HPDE6-E6E7 (cell line): Measurements from ENCODE around the gene SLC6A8.
"Not testable (repeated sequence)": the region's sequence is repeated elsewhere in the genome, so short reads cannot be mapped to it uniquely, and the experiment has no call there.

ENCODE experiments used
- DNase-seq: peaks from one replicate; pipeline ENCODE4 v3.0.0; 2011; ENCODE audit warnings: missing footprints; ENCODE audit errors: extremely low spot score

SLC6A8 gene

DNA sequence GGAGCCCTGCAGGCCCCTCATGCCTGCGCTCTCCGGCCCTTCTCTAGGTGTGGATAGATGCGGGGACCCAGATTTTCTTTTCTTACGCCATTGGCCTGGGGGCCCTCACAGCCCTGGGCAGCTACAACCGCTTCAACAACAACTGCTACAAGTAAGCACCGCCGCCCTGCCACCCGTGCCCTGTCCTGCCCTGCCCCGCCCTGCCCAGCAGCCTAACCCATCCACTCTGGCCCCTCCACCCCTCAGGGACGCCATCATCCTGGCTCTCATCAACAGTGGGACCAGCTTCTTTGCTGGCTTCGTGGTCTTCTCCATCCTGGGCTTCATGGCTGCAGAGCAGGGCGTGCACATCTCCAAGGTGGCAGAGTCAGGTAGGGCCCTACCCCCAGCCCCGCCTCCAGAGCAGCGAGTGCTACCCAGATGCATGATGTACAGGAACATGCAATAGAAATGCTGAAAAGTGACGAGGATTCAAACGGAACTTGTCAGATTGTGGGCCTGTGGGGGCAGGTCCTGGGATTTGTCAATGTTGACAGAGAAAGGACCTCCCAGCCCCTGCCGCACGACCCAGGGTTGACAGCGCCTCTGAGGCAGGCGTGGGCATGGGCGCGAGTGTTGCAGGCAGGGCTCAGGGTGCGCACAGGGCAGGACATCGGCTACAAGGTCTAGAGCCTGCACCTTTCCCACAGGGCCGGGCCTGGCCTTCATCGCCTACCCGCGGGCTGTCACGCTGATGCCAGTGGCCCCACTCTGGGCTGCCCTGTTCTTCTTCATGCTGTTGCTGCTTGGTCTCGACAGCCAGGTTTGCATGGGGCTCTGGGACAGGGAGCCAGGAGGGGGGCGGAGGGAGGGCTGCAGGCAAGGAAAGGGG lies 5.7 kb downstream of the SLC6A8 start:
- no peak for DNase-seq

DNA sequence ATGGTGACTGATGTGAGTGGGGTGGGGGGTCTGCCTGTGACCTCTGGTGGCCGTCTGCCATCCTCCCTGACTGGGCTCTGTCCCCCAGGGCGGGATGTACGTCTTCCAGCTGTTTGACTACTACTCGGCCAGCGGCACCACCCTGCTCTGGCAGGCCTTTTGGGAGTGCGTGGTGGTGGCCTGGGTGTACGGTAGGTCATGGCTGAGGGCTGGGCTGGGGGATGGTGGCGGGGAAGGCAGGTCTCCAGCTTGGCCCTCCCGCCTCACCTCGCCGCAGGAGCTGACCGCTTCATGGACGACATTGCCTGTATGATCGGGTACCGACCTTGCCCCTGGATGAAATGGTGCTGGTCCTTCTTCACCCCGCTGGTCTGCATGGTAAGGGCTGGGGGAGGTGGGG lies 6.5 kb downstream of the SLC6A8 start:
- DNase-seq = not testable (repeated sequence)

DNA sequence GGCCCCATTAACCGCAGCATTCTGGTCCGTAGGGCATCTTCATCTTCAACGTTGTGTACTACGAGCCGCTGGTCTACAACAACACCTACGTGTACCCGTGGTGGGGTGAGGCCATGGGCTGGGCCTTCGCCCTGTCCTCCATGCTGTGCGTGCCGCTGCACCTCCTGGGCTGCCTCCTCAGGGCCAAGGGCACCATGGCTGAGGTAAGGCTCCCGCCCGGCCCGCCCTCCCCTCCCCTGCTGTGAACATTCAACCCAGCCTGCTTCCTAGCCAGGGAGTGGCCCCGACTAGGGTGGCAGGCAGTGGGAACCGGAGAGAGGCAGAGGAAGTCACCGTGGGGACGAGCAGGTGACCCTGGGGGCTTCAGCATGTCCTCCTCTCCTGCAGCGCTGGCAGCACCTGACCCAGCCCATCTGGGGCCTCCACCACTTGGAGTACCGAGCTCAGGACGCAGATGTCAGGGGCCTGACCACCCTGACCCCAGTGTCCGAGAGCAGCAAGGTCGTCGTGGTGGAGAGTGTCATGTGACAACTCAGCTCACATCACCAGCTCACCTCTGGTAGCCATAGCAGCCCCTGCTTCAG lies 7.1 kb downstream of the SLC6A8 start:
- DNase-seq = no peak

DNA sequence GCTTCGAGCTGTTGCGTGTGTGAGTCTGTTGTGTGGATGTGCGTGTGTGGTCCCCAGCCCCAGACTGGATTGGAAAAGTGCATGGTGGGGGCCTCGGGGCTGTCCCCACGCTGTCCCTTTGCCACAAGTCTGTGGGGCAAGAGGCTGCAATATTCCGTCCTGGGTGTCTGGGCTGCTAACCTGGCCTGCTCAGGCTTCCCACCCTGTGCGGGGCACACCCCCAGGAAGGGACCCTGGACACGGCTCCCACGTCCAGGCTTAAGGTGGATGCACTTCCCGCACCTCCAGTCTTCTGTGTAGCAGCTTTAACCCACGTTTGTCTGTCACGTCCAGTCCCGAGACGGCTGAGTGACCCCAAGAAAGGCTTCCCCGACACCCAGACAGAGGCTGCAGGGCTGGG lies 8.4 kb downstream of the SLC6A8 start:
- no peak for DNase-seq

DNA sequence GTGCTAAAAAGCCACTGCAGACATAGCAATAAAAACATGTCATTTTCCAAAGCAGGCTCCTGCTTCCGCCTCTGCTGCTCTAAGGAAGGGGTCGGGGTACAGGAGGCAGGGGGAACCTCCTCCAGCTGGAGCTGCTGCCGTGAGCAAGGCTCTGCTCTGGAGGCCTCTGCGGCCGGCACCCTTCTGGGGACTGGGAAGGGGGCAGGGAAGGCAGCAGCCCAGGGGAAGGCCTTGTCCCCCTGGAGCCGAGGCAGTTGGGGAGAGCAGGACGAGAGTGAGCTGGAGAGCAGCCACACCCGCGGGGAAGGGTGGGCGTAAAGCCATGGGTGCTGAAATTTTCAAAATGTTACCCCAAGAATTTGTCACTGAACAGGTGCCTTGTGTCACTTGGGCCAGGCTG lies 8.8 kb downstream of the SLC6A8 start:
- not testable (repeated sequence) for DNase-seq

DNA sequence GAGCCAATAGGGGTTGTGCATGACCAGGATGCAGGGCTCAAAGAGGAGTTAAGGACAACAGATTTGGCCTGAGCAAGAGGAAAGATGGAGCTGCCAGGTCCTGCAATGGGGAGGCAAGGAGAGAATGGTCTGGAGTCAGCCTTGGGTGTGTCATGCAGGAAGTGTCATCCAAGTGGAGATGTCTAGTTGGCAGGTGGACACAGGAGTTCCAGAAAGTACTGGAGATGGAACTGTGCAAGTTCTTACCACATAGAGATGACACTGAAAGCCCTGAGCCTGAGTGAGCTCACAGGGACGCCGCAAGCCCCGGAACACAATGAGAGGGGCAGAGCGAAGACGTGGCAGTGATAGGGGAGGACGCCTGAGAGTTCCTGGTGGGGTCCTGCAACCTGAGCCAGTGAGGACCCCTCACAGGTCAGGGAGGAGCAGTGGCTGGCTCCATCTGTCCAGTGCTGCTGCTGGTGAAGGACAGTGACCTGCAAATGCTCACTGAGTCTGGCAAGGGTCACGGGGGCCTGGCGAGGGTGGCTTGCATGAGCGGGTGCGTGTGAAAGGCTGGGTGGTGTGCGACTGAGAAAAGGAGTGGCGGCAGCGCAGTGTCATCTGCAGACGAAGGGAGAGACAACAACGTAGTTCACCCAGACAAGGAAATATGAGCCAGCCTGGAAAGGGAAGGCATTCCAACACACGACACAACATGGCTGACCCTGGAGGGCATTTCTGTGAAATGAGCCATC lies 9.4 kb downstream of the SLC6A8 start:
- not testable (repeated sequence) for DNase-seq

DNA sequence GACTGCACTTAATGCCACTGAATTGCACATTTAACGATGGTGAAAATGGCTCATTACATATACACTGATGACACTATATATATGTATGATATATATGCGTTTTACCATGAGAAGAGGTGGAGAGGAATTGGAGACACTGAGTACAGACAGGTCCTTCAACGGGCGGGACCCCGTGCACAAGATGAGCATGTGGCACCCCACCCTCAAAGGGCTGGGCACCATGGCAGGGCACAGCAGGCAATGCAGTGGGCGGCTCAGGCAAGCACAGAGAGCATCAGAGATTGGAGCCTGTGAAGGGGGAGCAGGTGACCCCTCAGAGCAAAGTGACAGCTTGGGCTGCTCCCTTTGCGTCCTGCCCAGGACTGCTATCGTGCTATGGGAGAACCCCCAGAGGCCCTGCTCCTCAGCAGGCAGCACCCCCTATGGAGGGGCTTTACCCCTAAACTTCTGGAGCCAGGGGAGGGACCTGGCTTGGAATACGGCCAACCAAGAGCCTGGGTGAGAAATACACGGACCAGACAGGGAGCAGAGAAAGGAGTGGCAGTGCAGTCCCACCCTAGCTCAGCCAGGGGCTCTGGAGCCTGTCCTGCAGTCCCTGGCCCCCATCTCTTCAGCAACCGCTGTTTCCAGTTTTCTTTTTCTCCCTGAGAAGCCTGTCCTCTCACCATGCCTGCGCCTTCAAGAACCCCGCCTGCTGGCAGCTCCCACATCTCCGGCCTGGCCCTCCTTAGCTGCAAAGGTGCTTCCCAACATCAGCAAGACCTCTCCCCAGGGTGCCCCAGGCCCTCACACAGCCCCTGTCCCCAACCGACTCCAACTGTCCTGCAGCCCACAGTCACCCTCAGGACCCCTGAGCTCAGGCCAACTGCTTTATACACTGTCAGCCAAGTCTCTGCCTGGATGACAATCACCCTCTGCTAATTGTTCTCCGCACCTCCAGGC lies 10.5 kb downstream of the SLC6A8 start:
- no peak for DNase-seq

DNA sequence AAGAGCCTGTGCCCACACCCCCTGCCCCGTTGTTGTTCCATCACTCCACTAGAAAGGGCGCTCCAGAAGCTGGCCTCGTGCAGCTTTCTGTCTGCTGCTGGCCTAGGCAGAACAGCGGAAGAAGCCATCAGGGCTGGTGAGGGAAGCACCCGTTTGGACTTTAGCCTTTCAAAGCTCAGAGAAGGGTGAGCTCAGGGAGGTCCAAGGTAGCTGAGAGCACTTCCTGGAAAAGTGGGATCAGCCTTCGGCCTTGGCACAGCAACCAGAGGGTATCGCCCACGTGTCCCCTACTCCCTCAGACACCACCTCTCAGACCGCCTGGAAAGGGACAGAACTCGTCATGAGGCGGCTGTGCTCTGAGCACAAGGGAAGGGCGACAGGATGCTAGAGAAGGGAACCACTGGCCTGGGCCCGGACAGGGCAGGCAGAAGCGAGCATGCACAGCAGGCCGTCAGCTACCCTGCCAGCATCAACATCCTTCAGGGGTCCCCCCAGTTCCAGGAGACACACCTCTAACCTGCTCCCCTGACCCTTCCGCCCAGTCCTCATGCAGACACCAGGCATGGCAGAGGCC lies 11.6 kb downstream of the SLC6A8 start:
- not testable (repeated sequence) for DNase-seq

DNA sequence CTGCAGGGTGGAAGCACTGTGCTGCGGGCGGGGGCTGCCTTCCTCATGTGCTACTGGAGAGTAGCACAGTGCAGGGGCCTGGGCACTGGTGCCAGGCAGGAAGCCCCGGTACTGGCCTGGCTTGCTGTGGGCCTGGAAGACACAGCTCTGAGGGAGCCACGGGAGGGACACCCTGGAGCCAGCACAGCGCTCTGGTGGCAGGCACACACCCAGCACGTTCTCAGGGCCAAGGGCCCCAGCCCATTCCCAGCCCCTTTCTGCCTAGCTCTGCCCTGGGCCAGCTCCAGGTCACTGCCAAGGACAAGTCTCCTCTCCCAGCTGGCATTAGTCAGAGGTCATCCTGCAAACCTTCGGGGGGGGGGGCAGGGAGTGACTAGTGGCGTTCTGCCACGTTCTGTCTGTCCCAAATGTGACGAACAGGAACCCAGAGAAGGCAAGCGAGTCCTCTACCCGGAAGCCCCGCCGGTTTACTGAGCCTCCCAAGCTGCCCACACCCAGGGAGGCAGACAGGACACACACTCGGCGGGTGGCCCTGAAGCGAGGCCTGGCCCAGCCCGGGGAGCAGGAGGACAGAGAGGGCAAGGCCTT lies 12.2 kb downstream of the SLC6A8 start:
- DNase-seq = not testable (repeated sequence)

DNA sequence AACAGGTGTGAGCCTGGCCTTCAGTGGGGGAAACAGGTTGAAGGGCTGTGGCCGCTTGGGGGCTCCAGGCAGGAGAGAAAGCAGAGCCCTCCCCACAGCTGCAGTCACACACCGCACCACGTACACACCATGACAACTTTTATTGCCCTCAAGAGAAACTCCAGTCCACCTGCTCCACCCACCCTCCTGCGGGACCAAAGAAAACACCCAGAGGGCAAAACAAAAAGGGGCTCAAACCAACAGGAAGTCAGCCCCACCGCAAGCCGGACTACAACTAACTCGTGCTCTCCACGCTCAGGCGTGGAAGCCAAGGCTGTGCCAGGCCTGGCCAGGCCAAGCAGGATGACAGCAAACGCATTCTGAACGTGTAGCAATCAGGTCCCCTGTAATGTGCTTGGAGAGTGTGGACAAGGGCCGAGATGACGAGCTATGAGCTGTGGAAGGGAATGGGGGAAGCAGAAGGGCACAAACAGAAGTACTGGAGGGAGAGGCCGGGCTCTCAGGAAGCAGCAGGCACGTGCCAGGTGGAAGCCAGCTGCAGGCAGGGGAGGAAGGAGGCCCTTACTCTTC lies 12.7 kb downstream of the SLC6A8 start:
- no peak for DNase-seq

DNA sequence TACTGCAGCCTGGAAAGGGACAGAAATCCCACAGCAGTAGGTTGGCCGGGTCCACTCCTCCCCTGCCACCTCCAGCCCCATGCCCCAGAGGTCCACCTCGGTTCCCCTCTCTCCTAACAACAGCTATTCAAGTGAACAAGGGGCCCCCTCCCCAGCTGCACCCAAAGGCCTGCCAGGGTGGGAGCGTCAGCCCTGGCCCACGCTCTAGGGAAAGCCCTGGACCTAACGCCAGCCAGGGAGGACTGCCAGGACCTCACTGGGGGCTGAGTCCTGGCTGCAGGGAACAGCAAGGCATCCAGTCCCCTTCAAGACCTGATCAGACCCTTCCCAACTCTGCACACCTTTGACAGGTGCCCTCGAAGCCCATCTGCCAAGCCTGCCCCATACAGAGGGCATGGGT lies 13.2 kb downstream of the SLC6A8 start:
- DNase-seq = no peak

DNA sequence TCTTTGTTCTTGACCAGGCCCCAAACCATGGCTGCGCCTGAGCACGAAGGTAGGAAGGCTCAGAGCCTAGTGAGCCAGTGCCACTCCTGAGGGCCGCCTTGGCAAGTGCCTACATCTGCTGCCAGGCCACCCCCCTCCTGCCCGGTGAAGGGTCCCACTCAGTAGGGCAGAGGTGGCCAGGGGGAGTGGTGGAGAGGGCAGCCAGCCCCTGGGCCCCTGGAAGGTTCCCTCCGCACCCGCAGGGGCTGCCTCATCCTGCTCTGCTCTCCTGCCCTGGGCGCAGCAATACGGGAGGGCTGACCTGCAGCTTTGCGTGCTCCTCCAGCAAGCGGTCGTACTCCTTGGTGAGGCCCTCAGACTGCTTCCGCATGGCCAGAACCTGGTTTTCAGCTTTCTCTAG lies 14.0 kb downstream of the SLC6A8 start:
- DNase-seq = no peak

DNA sequence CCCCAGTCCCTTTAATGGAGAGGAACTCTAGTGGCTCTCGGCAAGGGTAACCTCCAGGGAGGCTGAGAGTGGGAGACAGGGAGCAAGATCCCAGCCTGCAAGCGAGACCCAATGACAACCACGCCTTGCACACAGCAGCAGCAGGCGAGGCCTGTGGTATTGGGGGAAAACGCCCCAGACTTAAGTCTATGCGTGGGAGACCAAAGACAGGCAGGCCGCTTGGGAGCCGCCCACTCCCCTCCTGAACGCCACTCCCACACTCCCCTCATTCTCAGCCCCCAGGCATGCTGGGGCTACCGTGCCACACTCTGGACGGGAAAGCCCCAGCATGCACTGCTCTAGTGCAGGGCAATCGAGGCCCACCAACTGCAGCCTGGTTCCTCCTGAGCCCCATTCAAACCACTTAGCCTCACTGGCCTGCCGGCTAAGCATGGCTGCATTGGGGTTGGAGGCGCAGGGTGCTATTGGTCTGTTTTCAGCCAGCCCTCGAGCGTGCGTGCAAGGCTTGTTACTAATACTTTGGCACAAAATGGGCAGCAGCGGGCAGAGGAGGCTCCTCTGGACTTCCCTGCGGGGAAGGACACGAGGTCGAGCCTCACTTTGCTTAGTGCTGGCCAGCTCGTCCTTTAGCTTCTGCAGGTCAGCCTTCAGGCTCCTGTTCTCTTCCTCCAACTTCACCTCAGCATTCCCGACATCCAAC lies 14.8 kb downstream of the SLC6A8 start:
- no peak for DNase-seq

DNA sequence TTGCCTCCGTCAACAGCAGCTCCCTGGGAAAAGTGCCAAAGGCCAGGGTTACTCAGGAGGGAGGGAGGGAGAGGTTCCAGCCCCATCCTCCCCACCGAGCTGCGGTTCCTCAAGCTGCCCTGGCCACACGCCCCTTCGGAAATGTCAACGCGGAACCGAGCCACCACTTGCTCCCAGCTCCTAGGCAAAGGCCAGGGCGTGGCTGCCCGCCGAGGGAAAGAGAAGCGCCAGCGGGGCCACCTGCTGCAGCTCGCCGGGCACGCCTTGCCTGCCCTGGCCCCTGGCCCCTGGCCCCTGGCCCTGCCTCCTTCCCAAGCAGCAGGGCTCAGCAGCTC lies 15.3 kb downstream of the SLC6A8 start:
- no peak for DNase-seq

DNA sequence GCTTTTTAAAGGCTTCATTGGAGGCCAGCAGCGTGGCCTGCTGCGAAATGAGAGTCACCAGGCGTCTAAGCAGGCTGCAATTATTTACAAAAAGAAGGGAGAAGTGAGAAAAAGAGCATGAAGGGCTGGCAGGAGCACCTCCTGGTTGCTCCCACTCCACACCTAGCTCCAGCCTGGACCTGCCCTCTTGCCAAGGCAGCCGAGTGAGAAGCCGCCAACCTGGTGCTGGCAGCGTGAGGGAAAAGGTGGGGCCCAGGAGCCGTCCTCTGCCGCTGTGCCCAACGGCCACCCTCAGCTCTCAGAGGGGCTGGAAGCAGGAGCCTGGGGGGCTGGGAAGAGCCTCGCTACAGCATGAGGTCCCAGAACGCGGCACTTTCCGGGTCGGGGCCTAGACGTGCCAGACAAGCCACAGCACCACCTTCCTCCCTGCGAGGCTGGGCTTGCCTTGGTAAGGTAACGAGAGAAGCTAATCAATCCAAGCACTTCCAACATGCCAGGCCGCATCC lies 16.3 kb downstream of the SLC6A8 start:
- DNase-seq = no peak

DNA sequence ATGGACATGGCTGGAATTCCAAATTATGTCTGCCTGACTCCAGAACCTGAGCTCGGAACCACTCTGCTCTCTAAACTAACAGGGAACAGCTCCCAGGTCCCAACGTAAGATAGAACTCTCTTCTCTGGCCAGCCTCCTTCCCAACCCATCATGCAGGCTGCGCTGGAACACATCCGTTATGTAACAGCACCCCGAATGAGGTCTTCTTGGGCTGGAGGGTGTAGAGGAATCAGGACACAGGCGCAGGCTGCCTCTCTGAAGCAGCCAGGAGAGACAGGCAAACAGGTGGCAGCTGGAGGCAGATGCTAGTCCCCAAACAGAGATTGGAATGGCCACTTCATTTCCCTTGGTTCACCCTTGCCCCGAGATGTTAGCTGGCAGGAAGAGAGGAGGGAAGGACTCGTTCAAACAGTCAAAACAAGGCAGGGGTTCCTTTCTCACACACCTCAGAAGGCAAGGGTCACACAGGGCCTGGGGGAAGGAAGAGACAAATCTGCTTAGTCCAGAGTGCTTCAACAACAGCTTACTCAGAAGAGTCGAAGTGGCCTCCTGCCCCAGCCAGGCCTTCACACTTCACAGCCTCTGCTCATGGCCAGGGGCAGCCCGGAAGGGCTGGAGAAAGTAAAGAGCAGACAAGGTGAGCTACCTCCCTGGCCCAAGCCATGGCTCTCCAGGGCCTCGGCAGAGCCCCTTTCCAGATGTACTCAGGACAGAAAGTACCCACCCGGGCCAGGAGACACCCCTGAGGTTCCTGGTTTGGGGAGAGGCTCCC lies 17.1 kb downstream of the SLC6A8 start:
- not testable (repeated sequence) for DNase-seq

DNA sequence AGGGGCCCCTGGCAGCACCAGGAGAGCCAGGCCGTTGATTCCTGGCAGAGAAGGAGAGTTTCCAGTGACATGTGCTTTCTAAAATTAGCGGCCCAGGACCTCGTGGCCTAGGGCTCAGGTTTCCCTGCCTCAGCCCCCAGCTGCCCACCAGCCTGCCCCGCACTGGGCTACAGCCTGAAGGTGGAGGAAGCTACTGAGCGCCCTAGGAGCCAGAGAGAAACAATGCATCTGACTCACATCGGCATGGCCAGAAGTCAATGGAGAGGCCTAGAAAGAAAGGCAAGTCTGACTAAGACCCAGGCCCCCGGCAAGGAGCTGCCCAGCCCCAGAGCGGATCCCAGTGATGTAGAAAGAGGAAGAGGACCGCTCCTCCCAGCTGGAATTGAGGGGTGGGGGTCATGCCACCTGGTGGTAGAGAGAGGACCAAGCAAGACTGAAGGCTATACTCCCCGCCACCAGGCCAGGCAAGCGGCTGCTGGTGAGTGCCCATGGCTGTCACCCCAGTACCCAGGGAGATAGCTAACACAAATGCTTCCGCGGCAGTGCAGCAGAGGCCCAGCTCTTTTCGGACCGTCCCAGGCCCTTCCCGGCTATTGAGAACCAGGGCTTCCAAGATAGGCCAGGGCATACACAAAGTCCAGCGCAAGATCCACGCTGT lies 17.8 kb downstream of the SLC6A8 start:
- peak; percentile 45 for DNase-seq

DNA sequence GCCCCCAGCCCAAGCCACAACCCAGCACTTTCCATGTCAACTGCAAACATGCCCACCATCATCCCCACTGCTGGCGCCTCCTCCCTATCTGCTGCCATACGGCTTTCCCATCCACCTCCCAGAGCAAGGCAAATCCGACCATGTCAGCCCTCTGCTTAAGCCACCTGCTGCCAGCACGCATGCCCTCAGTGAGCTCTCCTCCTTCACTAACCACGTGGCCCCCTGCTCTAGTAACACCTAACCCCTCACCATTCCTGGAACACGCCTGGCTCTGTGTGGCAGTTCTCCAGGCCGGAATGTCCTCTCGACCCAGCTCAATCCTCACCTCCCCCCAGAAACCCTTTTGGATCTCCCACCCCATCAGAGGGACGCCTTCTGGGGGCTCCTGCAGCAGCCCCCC lies 19.1 kb downstream of the SLC6A8 start:
- DNase-seq = no peak
